Stomach (tissue), 4 donors: Measurements from ENCODE around the gene CMTM6.
"Not testable (repeated sequence)": the region's sequence is repeated elsewhere in the genome, so short reads cannot be mapped to it uniquely, and the experiment has no call there.

Experiments
- EP300 ChIP-seq: sonication (generic); formaldehyde crosslinking; IDR thresholded peaks from one replicate; pipeline ENCODE4 v1.6.1; 2017; ENCODE audit warnings: antibody characterized with exemption
- POLR2AphosphoS5 ChIP-seq, 3 donors: sonication (generic); formaldehyde crosslinking; IDR thresholded peaks; one replicate each; pipeline ENCODE4 v1.6.1; 2016; ENCODE audit warnings: antibody characterized with exemption in 3 of 3
- TF ChIP-seq, protein P1 (sequence below), 7 experiments: fragments of 450-650 bp in 4 of 7; fragments of 200-600 bp in 3 of 7; sonication (generic) in 3 of 7; IDR thresholded peaks; one replicate each; pipeline ENCODE4 v1.5.1; 2016 to 2019; ENCODE audit warnings: antibody characterized with exemption in 7 of 7, control low read depth in 2 of 7, mild to moderate bottlenecking in 1 of 7

DNA sequence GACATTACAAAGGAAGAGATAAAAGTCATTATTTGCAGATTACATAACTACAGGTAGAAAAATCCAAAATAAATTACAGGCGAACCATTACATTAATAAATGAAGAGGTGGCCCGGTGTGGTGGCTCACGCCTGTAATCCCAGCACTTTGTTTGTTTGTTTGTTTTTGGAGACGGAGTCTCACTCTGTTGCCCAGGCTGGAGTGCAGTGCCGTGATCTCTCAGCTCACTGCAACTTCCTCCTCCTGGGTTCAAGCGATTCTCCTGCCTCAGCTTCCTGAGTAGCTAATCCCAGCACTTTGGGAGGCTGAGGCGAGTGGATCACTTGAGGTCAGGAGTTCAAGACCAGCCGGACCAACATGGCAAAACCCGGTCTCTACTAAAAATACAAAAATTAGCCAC lies 14.1 kb upstream of the CMTM6 start:
- TF ChIP-seq EP300; POLR2AphosphoS5 (IDR thresholded peaks at IDR 0.05): not testable (repeated sequence)
- TF ChIP-seq, protein P1, sequence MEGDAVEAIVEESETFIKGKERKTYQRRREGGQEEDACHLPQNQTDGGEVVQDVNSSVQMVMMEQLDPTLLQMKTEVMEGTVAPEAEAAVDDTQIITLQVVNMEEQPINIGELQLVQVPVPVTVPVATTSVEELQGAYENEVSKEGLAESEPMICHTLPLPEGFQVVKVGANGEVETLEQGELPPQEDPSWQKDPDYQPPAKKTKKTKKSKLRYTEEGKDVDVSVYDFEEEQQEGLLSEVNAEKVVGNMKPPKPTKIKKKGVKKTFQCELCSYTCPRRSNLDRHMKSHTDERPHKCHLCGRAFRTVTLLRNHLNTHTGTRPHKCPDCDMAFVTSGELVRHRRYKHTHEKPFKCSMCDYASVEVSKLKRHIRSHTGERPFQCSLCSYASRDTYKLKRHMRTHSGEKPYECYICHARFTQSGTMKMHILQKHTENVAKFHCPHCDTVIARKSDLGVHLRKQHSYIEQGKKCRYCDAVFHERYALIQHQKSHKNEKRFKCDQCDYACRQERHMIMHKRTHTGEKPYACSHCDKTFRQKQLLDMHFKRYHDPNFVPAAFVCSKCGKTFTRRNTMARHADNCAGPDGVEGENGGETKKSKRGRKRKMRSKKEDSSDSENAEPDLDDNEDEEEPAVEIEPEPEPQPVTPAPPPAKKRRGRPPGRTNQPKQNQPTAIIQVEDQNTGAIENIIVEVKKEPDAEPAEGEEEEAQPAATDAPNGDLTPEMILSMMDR (IDR thresholded peaks at IDR 0.05) = not testable (repeated sequence)
